ENCODE results near the gene CHRM1. TPM values are rescaled to one million over a fixed set of nuclear protein-coding genes. Genes with fewer than 3 reads are reported as not detected.

CHRM1 gene
- total RNA-seq, 4 donors from 2014 or later, result not detected

DNA sequence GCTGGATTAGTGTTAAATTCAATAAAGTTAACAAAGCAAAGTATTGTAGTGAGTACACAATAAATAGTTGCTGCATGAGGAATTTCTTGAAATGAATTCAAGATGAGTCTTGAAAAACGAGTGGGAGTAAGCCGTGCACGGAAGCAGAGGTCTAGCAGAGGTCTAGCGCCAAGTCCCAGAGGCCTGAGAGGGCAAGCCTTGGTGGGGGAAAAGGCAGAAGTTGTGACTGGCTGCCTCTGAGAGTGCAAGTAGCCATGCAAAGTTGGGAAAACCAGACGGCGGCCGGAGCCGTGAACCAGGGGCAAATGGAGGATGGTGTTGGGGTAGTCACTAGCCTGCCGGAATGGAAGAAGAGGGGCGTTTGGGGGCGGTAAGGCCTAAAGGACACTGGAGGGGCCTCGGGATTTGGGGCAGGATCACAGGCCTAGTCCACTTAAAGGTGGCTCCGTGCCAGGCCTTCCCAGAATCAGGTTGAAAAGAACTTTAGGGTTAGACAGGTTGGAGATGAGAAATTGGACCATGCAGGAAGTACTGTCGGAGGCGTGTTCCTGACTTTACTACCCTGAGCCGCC is 40.8 kb downstream of the CHRM1 start:
- 0% methylated on average over 13 to 16 of the region's 16 CpGs for WGBS, 2 donors
- peaks cover 0 to 54% (median 36%) of the 10 kb centered on the region in 4 donors for H3K4me1 ChIP-seq
- DNase-seq (ENCODE audit: low spot score in 2 of 2), result no peak

GRCh38 chr11:62879235-62879978 is 41.8 kb downstream of the CHRM1 start:
- Histone ChIP-seq H3K4me3 (peak overlapping the region; percentile 73 to 100 (median 93)), H3K36me3 (peaks cover 0 to 21% (median 5%) of the 10 kb centered on the region in 3 donors), H3K27ac (peak overlapping the region; percentile 94 to 100 (median 99)), H3K27me3 (no peaks in the 10 kb centered on the region), H3K9me3 (no peaks in the 10 kb centered on the region), H3K4me1 (peaks cover 0 to 45% (median 35%) of the 10 kb centered on the region in 4 donors)
- TF ChIP-seq, protein P1, sequence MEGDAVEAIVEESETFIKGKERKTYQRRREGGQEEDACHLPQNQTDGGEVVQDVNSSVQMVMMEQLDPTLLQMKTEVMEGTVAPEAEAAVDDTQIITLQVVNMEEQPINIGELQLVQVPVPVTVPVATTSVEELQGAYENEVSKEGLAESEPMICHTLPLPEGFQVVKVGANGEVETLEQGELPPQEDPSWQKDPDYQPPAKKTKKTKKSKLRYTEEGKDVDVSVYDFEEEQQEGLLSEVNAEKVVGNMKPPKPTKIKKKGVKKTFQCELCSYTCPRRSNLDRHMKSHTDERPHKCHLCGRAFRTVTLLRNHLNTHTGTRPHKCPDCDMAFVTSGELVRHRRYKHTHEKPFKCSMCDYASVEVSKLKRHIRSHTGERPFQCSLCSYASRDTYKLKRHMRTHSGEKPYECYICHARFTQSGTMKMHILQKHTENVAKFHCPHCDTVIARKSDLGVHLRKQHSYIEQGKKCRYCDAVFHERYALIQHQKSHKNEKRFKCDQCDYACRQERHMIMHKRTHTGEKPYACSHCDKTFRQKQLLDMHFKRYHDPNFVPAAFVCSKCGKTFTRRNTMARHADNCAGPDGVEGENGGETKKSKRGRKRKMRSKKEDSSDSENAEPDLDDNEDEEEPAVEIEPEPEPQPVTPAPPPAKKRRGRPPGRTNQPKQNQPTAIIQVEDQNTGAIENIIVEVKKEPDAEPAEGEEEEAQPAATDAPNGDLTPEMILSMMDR (IDR thresholded peaks at IDR 0.05), result no peak
- TF ChIP-seq EP300 (IDR thresholded peaks at IDR 0.05), result peak in 1 of 2 donors; percentile 84
- TF ChIP-seq POLR2A (IDR thresholded peaks at IDR 0.05), result no peak
- 34 to 47% methylated on average over 7 of the region's 7 CpGs for WGBS, 2 donors
- peak in 1 of 2 donors; percentile 64 for DNase-seq (ENCODE audit: low spot score in 2 of 2)

More for the DNA sequence above, 40.8 kb downstream of the CHRM1 start:
- peak overlapping the region; percentile 94 to 100 (median 99) for H3K27ac ChIP-seq
- H3K27me3 ChIP-seq, result no peaks in the 10 kb centered on the region
- H3K36me3 ChIP-seq, result peaks cover 5 to 30% (median 10%) of the 10 kb centered on the region in 3 donors
- TF ChIP-seq EP300 (IDR thresholded peaks at IDR 0.05), result no peak
- TF ChIP-seq, protein P1 (IDR thresholded peaks at IDR 0.05), result no peak
- no peak for TF ChIP-seq POLR2A (IDR thresholded peaks at IDR 0.05)
- peak overlapping the region; percentile 73 to 100 (median 93) for H3K4me3 ChIP-seq
- no peaks in the 10 kb centered on the region for H3K9me3 ChIP-seq

DNA sequence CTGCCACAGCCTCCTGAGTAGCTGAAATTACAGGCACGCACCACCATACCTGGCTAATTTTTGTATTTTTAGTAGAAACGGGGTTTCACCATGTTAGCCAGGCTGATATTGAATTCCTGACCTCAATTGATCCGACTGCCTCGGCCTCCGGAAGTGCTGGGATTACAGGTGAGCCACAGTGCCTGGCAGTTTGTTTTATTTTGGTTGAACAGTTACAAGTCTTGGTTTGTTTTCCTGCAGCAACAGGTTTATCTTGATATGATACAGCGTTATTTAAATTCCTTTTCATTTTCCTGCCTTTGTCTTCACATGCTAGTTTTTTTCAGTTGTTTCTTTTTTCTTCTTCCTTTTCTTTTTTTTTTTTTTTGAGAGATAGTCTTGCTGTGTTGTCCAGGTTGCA is 44.5 kb downstream of the CHRM1 start:
- Histone ChIP-seq H3K4me1 (peaks cover 0 to 21% (median 15%) of the 10 kb centered on the region in 4 donors), H3K36me3 (no peaks in the 10 kb centered on the region), H3K27me3 (no peaks in the 10 kb centered on the region), H3K9me3 (no peaks in the 10 kb centered on the region), H3K4me3 (no peak overlapping the region), H3K27ac (no peak overlapping the region)
- TF ChIP-seq EP300 (IDR thresholded peaks at IDR 0.05) (no peak), POLR2A (IDR thresholded peaks at IDR 0.05) (no peak)
- TF ChIP-seq, protein P1 (IDR thresholded peaks at IDR 0.05), result no peak
- no peak for DNase-seq (ENCODE audit: low spot score in 2 of 2)
- 87 to 91% methylated on average over 6 of the region's 6 CpGs for WGBS, 2 donors

- 79 to 83% methylated on average over 7 of the region's 7 CpGs for WGBS, 2 donors
- DNase-seq (ENCODE audit: low spot score in 2 of 2), result no peak
- Histone ChIP-seq H3K9me3 (no peaks in the 10 kb centered on the region), H3K36me3 (no peaks in the 10 kb centered on the region), H3K4me3 (no peak overlapping the region), H3K27me3 (no peaks in the 10 kb centered on the region), H3K4me1 (peaks cover 0 to 21% (median 15%) of the 10 kb centered on the region in 4 donors), H3K27ac (peak overlapping the region in 1 of 4 donors; percentile 0)
- TF ChIP-seq EP300 (IDR thresholded peaks at IDR 0.05) (no peak), POLR2A (IDR thresholded peaks at IDR 0.05) (no peak)
- TF ChIP-seq, protein P1 (IDR thresholded peaks at IDR 0.05), result no peak
These were observed 45.3 kb downstream of the CHRM1 start for GRCh38 chr11:62875698-62876478.

All from tibial nerve (tissue), 4 donors.